HepG2 (cell line): ENCODE results near the gene ARMC5. TPM values are rescaled to one million over a fixed set of nuclear protein-coding genes. Genes with fewer than 3 reads are reported as not detected.

Source experiments
- ARNTL ChIP-seq: sonication (generic); formaldehyde crosslinking; IDR thresholded peaks from 2 replicates; pipeline ENCODE4 v1.4.0; 2020; ENCODE audit warnings: mild to moderate bottlenecking, missing genetic modification reagents
- ATF4 ChIP-seq, 2 experiments: fragments of 450-650 bp in 1 of 2; sonication (generic) in 1 of 2; formaldehyde crosslinking; IDR thresholded peaks; 2 replicates each; pipeline versions ENCODE4 v1.5.0 to v1.8.0; 2020 to 2022; ENCODE audit warnings: mild to moderate bottlenecking in 1 of 2, missing genetic modification reagents in 1 of 2
- CREBL2 ChIP-seq: sonication (generic); formaldehyde crosslinking; IDR thresholded peaks from 2 replicates; pipeline ENCODE4 v1.8.1; 2023; ENCODE audit warnings: missing genetic modification reagents, mild to moderate bottlenecking, borderline replicate concordance
- DNMT1 ChIP-seq: sonication (generic); formaldehyde crosslinking; IDR thresholded peaks from 2 replicates; pipeline ENCODE4 v1.5.1; 2020; ENCODE audit warnings: mild to moderate bottlenecking, missing genetic modification reagents
- HMG20B ChIP-seq: conservative IDR thresholded peaks from 2 replicates; pipeline ENCODE4 v1.6.1; 2016; ENCODE audit warnings: missing genetic modification reagents, missing compliant biosample characterization
- KLF13 ChIP-seq: sonication (generic); formaldehyde crosslinking; IDR thresholded peaks from 2 replicates; pipeline ENCODE4 v1.4.0; 2020; ENCODE audit warnings: mild to moderate bottlenecking, missing genetic modification reagents
- NR2F2 ChIP-seq: IDR thresholded peaks from 2 replicates; pipeline ENCODE4 v1.6.1; 2012; ENCODE audit warnings: low read depth, inconsistent platforms, borderline replicate concordance
- PHB2 ChIP-seq: fragments of 450-650 bp; IDR thresholded peaks from 2 replicates; pipeline ENCODE4 v1.6.1; 2018; ENCODE audit not compliant: partially characterized antibody
- POLR2G ChIP-seq: fragments of 200-400 bp; formaldehyde crosslinking; IDR thresholded peaks from 2 replicates; pipeline ENCODE4 v1.6.1; 2018; ENCODE audit warnings: mild to moderate bottlenecking, low read depth, low read length, moderate library complexity
- RCOR2 ChIP-seq: IDR thresholded peaks from 2 replicates; pipeline ENCODE4 v1.6.1; 2016; ENCODE audit warnings: missing biosample characterization, missing genetic modification reagents
- TMF1 ChIP-seq: sonication (generic); formaldehyde crosslinking; IDR thresholded peaks from 2 replicates; pipeline ENCODE4 v1.8.1; 2022; ENCODE audit warnings: low read depth, missing genetic modification reagents
- ZBTB39 ChIP-seq: sonication (generic); formaldehyde crosslinking; IDR thresholded peaks from 2 replicates; pipeline ENCODE4 v1.5.0; 2020; ENCODE audit warnings: missing genetic modification reagents
- ZNF180 ChIP-seq: sonication (generic); formaldehyde crosslinking; IDR thresholded peaks from 2 replicates; pipeline ENCODE4 v1.4.0; 2020; ENCODE audit warnings: low read depth, missing genetic modification reagents, borderline replicate concordance
- ZNF292 ChIP-seq: sonication (generic); formaldehyde crosslinking; IDR thresholded peaks from 2 replicates; pipeline ENCODE4 v1.8.1; 2022; ENCODE audit warnings: mild to moderate bottlenecking, low read depth, missing genetic modification reagents, borderline replicate concordance
- ZNF484 ChIP-seq: sonication (generic); formaldehyde crosslinking; IDR thresholded peaks from 2 replicates; pipeline ENCODE4 v1.5.1; 2020; ENCODE audit warnings: mild to moderate bottlenecking, low read depth, missing genetic modification reagents, borderline replicate concordance
- ZNF839 ChIP-seq: sonication (generic); formaldehyde crosslinking; IDR thresholded peaks from 2 replicates; pipeline ENCODE4 v1.4.0; 2020; ENCODE audit warnings: missing genetic modification reagents, mild to moderate bottlenecking, borderline replicate concordance
- polyA plus RNA-seq, 8 experiments: library from polyadenylated mRNA; depleted of rRNA in 3 of 8; stranded (reverse) in 7 of 8; unstranded in 1 of 8; fragments of >200 nt; fragmentation: Illumina TruSeq in 4 of 8; extraction: Trizol in 4 of 8; gene quantifications; 2 replicates each; pipeline versions ENCODE4 v1.2.1 to v1.2.3, GENCODE V29; 2011 to 2016; ENCODE audit warnings: low read depth in 4 of 8, missing spikeins in 1 of 8, mixed read lengths in 1 of 8; ENCODE audit not compliant: insufficient read depth in 1 of 8
- total RNA-seq, 5 experiments: library from RNA; depleted of rRNA; stranded (reverse); fragments of >200 nt; fragmentation: Illumina TruSeq; extraction: Trizol; gene quantifications; 2 replicates each; pipeline ENCODE4 v1.2.3, GENCODE V29; 2016; ENCODE audit warnings: low read depth in 1 of 5
- TF ChIP-seq, protein P1 (sequence below): sonication (generic); formaldehyde crosslinking; IDR thresholded peaks from 2 replicates; pipeline ENCODE4 v1.4.0; 2020; ENCODE audit warnings: mild to moderate bottlenecking, missing genetic modification reagents
- TF ChIP-seq, protein P2 (sequence below): sonication (generic); formaldehyde crosslinking; IDR thresholded peaks from 2 replicates; pipeline ENCODE4 v1.4.0; 2020; ENCODE audit warnings: missing genetic modification reagents

Gene ARMC5
- total and polyA plus RNA-seq, 2 of the 13 experiments (the other 11 are each of a cell fraction or from before 2014, with no cell fraction given) = 10.8 to 22.3 TPM

GRCh38 chr16:31453255-31454204, 5.8 kb upstream of the ARMC5 start (continued):
- TF ChIP-seq, protein P1, sequence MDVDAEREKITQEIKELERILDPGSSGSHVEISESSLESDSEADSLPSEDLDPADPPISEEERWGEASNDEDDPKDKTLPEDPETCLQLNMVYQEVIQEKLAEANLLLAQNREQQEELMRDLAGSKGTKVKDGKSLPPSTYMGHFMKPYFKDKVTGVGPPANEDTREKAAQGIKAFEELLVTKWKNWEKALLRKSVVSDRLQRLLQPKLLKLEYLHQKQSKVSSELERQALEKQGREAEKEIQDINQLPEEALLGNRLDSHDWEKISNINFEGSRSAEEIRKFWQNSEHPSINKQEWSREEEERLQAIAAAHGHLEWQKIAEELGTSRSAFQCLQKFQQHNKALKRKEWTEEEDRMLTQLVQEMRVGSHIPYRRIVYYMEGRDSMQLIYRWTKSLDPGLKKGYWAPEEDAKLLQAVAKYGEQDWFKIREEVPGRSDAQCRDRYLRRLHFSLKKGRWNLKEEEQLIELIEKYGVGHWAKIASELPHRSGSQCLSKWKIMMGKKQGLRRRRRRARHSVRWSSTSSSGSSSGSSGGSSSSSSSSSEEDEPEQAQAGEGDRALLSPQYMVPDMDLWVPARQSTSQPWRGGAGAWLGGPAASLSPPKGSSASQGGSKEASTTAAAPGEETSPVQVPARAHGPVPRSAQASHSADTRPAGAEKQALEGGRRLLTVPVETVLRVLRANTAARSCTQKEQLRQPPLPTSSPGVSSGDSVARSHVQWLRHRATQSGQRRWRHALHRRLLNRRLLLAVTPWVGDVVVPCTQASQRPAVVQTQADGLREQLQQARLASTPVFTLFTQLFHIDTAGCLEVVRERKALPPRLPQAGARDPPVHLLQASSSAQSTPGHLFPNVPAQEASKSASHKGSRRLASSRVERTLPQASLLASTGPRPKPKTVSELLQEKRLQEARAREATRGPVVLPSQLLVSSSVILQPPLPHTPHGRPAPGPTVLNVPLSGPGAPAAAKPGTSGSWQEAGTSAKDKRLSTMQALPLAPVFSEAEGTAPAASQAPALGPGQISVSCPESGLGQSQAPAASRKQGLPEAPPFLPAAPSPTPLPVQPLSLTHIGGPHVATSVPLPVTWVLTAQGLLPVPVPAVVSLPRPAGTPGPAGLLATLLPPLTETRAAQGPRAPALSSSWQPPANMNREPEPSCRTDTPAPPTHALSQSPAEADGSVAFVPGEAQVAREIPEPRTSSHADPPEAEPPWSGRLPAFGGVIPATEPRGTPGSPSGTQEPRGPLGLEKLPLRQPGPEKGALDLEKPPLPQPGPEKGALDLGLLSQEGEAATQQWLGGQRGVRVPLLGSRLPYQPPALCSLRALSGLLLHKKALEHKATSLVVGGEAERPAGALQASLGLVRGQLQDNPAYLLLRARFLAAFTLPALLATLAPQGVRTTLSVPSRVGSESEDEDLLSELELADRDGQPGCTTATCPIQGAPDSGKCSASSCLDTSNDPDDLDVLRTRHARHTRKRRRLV (CRISPR knock-in tag) = no peak
- TF ChIP-seq KLF13 (no peak), ZNF484 (no peak), RCOR2 (CRISPR knock-in tag) (no peak), ARNTL (CRISPR knock-in tag) (no peak), TMF1 (CRISPR knock-in tag) (no peak), NR2F2 (peak; percentile 86), PHB2 (no peak), ZNF180 (CRISPR knock-in tag) (no peak), CREBL2 (CRISPR knock-in tag) (no peak; the same call in 1 of the 2 replicates), POLR2G (peak; percentile 60), HMG20B (CRISPR knock-in tag) (no peak; the same call in 1 of the 2 replicates), ATF4 (CRISPR knock-in tag; IDR thresholded peaks at IDR 0.05) (0 out of 4 replicates have a peak, but pooled peaks of 1 of the 2 experiments have one; percentile 42), ZNF292 (CRISPR knock-in tag) (peak; percentile 79; the same call in 1 of the 2 replicates), ZBTB39 (CRISPR knock-in tag) (peak; percentile 70; the same call in 1 of the 2 replicates), DNMT1 (CRISPR knock-in tag) (no peak), ZNF839 (no peak)
- TF ChIP-seq, protein P2, sequence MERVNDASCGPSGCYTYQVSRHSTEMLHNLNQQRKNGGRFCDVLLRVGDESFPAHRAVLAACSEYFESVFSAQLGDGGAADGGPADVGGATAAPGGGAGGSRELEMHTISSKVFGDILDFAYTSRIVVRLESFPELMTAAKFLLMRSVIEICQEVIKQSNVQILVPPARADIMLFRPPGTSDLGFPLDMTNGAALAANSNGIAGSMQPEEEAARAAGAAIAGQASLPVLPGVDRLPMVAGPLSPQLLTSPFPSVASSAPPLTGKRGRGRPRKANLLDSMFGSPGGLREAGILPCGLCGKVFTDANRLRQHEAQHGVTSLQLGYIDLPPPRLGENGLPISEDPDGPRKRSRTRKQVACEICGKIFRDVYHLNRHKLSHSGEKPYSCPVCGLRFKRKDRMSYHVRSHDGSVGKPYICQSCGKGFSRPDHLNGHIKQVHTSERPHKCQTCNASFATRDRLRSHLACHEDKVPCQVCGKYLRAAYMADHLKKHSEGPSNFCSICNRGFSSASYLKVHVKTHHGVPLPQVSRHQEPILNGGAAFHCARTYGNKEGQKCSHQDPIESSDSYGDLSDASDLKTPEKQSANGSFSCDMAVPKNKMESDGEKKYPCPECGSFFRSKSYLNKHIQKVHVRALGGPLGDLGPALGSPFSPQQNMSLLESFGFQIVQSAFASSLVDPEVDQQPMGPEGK (CRISPR knock-in tag) = no peak
